CD14-positive monocyte (primary cell): ENCODE results near the gene BCR. TPM values are rescaled to one million over a fixed set of nuclear protein-coding genes. Genes with fewer than 3 reads are reported as not detected.

Experiments used
- DNase-seq, 3 donors: peaks; one replicate each; pipeline ENCODE4 v3.0.0-alpha.2; 2011 to 2022
- H2AFZ ChIP-seq: 2 replicates; pipeline ENCODE4 v1.6.0; 2012; ENCODE audit warnings: mild to moderate bottlenecking, low read depth, low read length, inconsistent platforms; ENCODE audit not compliant: insufficient read depth, poor library complexity, severe bottlenecking
- H3K27ac ChIP-seq, 2 donors: 1 replicate in 1 of 2; 2 replicates in 1 of 2; pipeline ENCODE4 v1.5.1; 2012 to 2013; ENCODE audit warnings: low read length in 2 of 2, control low read depth in 1 of 2, inconsistent platforms in 1 of 2, low read depth in 1 of 2, mild to moderate bottlenecking in 1 of 2
- H3K27me3 ChIP-seq, 2 donors: one replicate each; pipeline versions ENCODE4 v1.6.0 to v1.6.1; 2011 to 2013; ENCODE audit warnings: low read length in 2 of 2; ENCODE audit not compliant: control insufficient read depth in 2 of 2, insufficient read depth in 2 of 2
- H3K36me3 ChIP-seq, 2 donors: replicated peaks in 1 of 2; 1 replicate in 1 of 2; 2 replicates in 1 of 2; pipeline versions ENCODE4 v1.5.1 to v1.6.1; 2012 to 2013; ENCODE audit warnings: low read length in 2 of 2, control low read depth in 1 of 2, inconsistent platforms in 1 of 2, mild to moderate bottlenecking in 1 of 2; ENCODE audit not compliant: insufficient read depth in 2 of 2, control insufficient read depth in 1 of 2
- H3K4me1 ChIP-seq, 2 donors: 1 replicate in 1 of 2; 2 replicates in 1 of 2; pipeline versions ENCODE4 v1.5.1 to v1.6.1; 2012 to 2013; ENCODE audit warnings: low read length in 2 of 2, control low read depth in 1 of 2, inconsistent platforms in 1 of 2, mild to moderate bottlenecking in 1 of 2, moderate library complexity in 1 of 2; ENCODE audit not compliant: insufficient read depth in 2 of 2, control insufficient read depth in 1 of 2
- H3K4me2 ChIP-seq: replicated peaks from 2 replicates; pipeline ENCODE3; 2012; ENCODE audit warnings: low read length, moderate library complexity, mild to moderate bottlenecking; ENCODE audit not compliant: poor library complexity, severe bottlenecking; ENCODE audit errors: extremely low read depth
- H3K4me3 ChIP-seq, 3 experiments: fragments of 200-600 bp in 1 of 3; sonication (generic) in 1 of 3; replicated peaks in 1 of 3; 1 replicate in 2 of 3; 2 replicates in 1 of 3; pipeline ENCODE4 v1.5.1; 2011 to 2013; ENCODE audit warnings: low read length in 3 of 3, mild to moderate bottlenecking in 3 of 3, control low read depth in 2 of 3, low read depth in 2 of 3, inconsistent platforms in 1 of 3, moderate library complexity in 1 of 3
- H3K79me2 ChIP-seq: 2 replicates; pipeline ENCODE4 v1.6.0; 2012; ENCODE audit warnings: mild to moderate bottlenecking, control low read depth, inconsistent platforms, low read length, moderate library complexity; ENCODE audit not compliant: insufficient read depth
- H3K9ac ChIP-seq: 2 replicates; pipeline ENCODE4 v1.6.0; 2017; ENCODE audit warnings: low read length, mild to moderate bottlenecking; ENCODE audit not compliant: insufficient read depth, poor library complexity, severe bottlenecking
- H3K9me3 ChIP-seq, 2 donors: replicated peaks in 1 of 2; 1 replicate in 1 of 2; 2 replicates in 1 of 2; pipeline versions ENCODE4 v1.5.1 to v1.6.1; 2012 to 2013; ENCODE audit warnings: low read length in 2 of 2, control low read depth in 1 of 2; ENCODE audit not compliant: control insufficient read depth in 1 of 2, insufficient read depth in 1 of 2
- H4K20me1 ChIP-seq: 2 replicates; pipeline ENCODE4 v1.6.0; 2012; ENCODE audit warnings: mild to moderate bottlenecking, low read length, control low read depth, moderate library complexity; ENCODE audit not compliant: insufficient read depth
- H3K27ac Mint-ChIP-seq, 7 donors: one replicate each; pipeline ENCODE4 v1.8.0; 2020; ENCODE audit warnings: mild to moderate bottlenecking in 7 of 7, mixed read lengths in 7 of 7, moderate library complexity in 6 of 7, inconsistent platforms in 2 of 7
- H3K27me3 Mint-ChIP-seq, 3 donors: one replicate each; pipeline ENCODE4 v1.8.0; 2021 to 2022; ENCODE audit warnings: low read depth in 3 of 3, mild to moderate bottlenecking in 3 of 3, mixed read lengths in 3 of 3, moderate library complexity in 3 of 3, inconsistent platforms in 1 of 3
- H3K36me3 Mint-ChIP-seq, 2 donors: one replicate each; pipeline ENCODE4 v1.8.0; 2020; ENCODE audit warnings: mixed read lengths in 2 of 2, inconsistent platforms in 1 of 2, mild to moderate bottlenecking in 1 of 2
- H3K4me1 Mint-ChIP-seq: one replicate; pipeline ENCODE4 v1.8.0; 2020; ENCODE audit warnings: mild to moderate bottlenecking, mixed read lengths
- H3K4me3 Mint-ChIP-seq, 2 donors: one replicate each; pipeline ENCODE4 v1.8.0; 2020; ENCODE audit warnings: mild to moderate bottlenecking in 2 of 2, mixed read lengths in 2 of 2, moderate library complexity in 1 of 2
- H3K9me3 Mint-ChIP-seq, 7 donors: one replicate each; pipeline ENCODE4 v1.8.0; 2020 to 2022; ENCODE audit warnings: mixed read lengths in 7 of 7, mild to moderate bottlenecking in 6 of 7, moderate library complexity in 6 of 7, inconsistent platforms in 2 of 7
- CTCF ChIP-seq: fragments of 200-600 bp; IDR thresholded peaks from one replicate; pipeline ENCODE4 v1.8.0; 2022; ENCODE audit warnings: antibody characterized with exemption, mild to moderate bottlenecking
- WGBS: methylation state at CpG from one replicate; pipeline ENCODE4 v1.1.5; 2013; ENCODE audit warnings: missing lambda C conversion rate; ENCODE audit not compliant: insufficient coverage; 5-methylcytosine and 5-hydroxymethylcytosine counted together
- intact Hi-C, 2 donors: fragments of 100-400 bp; cut with micrococcal nuclease; formaldehyde crosslinking; loops; one replicate each; pipeline versions ENCODE4 v1.15.0 to v1.15.1; 2023
- polyA plus RNA-seq, 3 donors: library from polyadenylated mRNA; depleted of rRNA in 1 of 3; unstranded in 2 of 3; stranded (reverse) in 1 of 3; fragments of 300-500 nt in 2 of 3; fragments of >200 nt in 1 of 3; fragmentation: Illumina TruSeq in 2 of 3; gene quantifications; 1 replicate in 2 of 3; 2 replicates in 1 of 3; pipeline ENCODE4 v1.2.3, GENCODE V29; 2012 to 2021

BCR gene
- polyA plus RNA-seq, 3 donors: 0.97 to 20.9 (median 0.97) TPM

GRCh38 chr22:23266780-23267179 lies 86.5 kb downstream of the BCR start:
- Histone ChIP-seq H4K20me1 (no peaks in the 10 kb centered on the region), H3K9me3 (no peaks in the 10 kb centered on the region), H3K27me3 (no peaks in the 10 kb centered on the region), H3K36me3 (peaks cover 61 to 90% of the 10 kb centered on the region in 2 donors), H2AFZ (no peak overlapping the region), H3K79me2 (no peaks in the 10 kb centered on the region), H3K4me2 (no peak overlapping the region), H3K4me1 (no peaks in the 10 kb centered on the region), H3K9ac (no peak overlapping the region), H3K4me3 (no peak overlapping the region), H3K27ac (peak overlapping the region in 1 of 2 donors; percentile 5)
- Mint-ChIP-seq H3K9me3 (peaks cover 0 to 2% (median 0%) of the 10 kb centered on the region in 7 donors), H3K4me3 (no peak overlapping the region), H3K36me3 (peaks cover 78 to 87% of the 10 kb centered on the region in 2 donors), H3K4me1 (peaks cover 8% of the 10 kb centered on the region), H3K27me3 (peaks cover 0 to 1% (median 0%) of the 10 kb centered on the region in 3 donors), H3K27ac (peak overlapping the region in 1 of 7 donors; percentile 4)
- DNase-seq: no peak
- 96% methylated on average over 4 of the region's 4 CpGs for WGBS
- TF ChIP-seq CTCF: no peak
- intact Hi-C loops: no loop called here

GRCh38 chr22:23267226-23268043 lies 87.1 kb downstream of the BCR start:
- intact Hi-C loops: no loop called here
- Histone ChIP-seq H3K27me3 (no peaks in the 10 kb centered on the region), H3K27ac (peak overlapping the region in 1 of 2 donors; percentile 5), H3K9me3 (no peaks in the 10 kb centered on the region), H3K4me3 (no peak overlapping the region), H2AFZ (no peak overlapping the region), H3K36me3 (peaks cover 63 to 90% of the 10 kb centered on the region in 2 donors), H3K9ac (no peak overlapping the region), H3K79me2 (no peaks in the 10 kb centered on the region), H3K4me2 (no peak overlapping the region), H4K20me1 (no peaks in the 10 kb centered on the region), H3K4me1 (no peaks in the 10 kb centered on the region)
- Mint-ChIP-seq H3K36me3 (peaks cover 80 to 88% of the 10 kb centered on the region in 2 donors), H3K27me3 (peaks cover 0 to 1% (median 0%) of the 10 kb centered on the region in 3 donors), H3K9me3 (peaks cover 0 to 3% (median 0%) of the 10 kb centered on the region in 7 donors), H3K4me3 (no peak overlapping the region), H3K4me1 (peaks cover 8% of the 10 kb centered on the region), H3K27ac (no peak overlapping the region)
- no peak for DNase-seq
- WGBS: 83% methylated on average over 4 of the region's 11 CpGs
- no peak for TF ChIP-seq CTCF
